GM12873 (cell line): ENCODE data around the gene GABRB3.

Source experiments
- TF ChIP-seq, protein P1 (sequence below): IDR thresholded peaks from 2 replicates; pipeline ENCODE4 v1.5.1; 2012; ENCODE audit warnings: low read depth, mild to moderate bottlenecking, moderate library complexity, low read length, control low read depth; ENCODE audit not compliant: insufficient read depth; ENCODE audit errors: missing control alignments

The GABRB3 gene

DNA sequence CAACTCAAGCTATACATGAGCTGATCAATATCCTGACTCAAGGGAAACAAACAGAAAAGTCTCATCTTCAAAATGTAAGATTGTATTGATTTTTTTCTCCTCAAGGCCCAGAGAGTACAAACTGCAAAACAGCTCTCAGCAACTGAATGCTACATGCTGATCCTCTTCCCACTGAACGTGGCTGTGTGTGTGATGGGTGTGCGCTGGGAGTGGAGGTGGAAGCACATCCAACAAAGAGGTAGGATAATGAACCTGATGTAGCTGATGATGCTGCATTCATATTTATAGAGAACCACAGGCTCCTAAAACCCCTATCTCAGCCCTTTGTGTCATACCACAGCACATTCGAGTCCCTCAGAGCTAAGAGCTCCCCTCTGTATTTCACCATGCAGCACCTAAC, 56.8 kb downstream of the GABRB3 start:
- TF ChIP-seq, protein P1, sequence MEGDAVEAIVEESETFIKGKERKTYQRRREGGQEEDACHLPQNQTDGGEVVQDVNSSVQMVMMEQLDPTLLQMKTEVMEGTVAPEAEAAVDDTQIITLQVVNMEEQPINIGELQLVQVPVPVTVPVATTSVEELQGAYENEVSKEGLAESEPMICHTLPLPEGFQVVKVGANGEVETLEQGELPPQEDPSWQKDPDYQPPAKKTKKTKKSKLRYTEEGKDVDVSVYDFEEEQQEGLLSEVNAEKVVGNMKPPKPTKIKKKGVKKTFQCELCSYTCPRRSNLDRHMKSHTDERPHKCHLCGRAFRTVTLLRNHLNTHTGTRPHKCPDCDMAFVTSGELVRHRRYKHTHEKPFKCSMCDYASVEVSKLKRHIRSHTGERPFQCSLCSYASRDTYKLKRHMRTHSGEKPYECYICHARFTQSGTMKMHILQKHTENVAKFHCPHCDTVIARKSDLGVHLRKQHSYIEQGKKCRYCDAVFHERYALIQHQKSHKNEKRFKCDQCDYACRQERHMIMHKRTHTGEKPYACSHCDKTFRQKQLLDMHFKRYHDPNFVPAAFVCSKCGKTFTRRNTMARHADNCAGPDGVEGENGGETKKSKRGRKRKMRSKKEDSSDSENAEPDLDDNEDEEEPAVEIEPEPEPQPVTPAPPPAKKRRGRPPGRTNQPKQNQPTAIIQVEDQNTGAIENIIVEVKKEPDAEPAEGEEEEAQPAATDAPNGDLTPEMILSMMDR = no peak

DNA sequence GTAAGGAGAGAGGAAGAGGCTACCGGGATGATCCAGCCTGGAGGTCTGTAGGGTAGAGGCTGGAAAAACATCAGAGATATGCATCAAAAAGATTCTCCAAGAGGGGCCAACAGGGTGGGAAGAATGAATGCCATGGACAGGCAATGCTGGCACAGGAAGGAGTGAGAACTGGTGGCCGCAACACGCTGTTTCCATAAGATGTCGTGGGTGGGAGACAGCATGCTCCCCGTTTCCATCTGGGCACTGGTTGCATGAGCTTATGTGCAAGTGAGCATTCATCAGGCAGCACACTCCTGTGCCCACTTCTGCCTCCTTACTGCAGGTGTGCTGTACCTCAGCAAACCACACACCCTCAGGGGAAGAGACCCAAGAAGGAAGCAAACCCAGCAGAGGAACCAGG, 59.4 kb downstream of the GABRB3 start:
- TF ChIP-seq, protein P1 = no peak

DNA sequence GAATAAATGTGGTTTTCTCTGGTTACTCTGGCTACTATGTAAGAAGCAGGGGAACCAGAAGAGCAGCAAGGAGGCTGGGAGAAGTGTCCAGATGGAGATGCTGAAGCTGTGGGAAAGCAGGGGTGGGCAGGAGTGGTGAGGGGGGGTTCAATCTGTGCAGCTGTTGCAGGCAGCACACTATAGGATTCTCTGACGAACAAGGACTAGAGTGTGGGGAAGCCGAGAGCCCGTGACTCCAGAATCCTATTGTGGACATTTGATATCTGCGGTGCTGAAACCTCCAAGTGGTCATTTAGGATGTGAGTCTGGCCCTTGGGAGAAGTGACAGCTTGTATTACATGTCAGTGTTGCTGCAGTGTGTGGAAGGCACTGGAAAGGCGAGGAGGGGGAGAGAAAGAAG, 60.5 kb downstream of the GABRB3 start:
- TF ChIP-seq, protein P1 = no peak

DNA sequence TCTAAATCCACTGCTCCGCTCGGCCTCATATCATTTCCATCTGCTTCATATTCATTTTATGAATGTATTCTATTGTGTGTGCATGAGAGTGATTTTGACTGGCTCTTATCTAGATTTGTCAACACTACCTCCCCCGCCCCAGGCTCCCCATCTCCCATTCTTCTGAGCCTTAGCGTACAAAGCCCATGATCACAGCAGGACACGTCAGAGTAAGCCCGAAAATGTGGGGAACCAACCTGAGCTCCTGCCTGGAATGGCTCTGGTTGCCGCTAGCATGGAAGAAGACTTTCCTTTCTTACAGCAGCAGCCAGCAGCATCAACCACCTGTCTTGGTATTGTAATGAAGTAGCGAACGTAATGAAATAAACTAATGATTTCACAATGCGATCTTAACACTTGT, 61.4 kb downstream of the GABRB3 start:
- TF ChIP-seq, protein P1 = no peak

DNA sequence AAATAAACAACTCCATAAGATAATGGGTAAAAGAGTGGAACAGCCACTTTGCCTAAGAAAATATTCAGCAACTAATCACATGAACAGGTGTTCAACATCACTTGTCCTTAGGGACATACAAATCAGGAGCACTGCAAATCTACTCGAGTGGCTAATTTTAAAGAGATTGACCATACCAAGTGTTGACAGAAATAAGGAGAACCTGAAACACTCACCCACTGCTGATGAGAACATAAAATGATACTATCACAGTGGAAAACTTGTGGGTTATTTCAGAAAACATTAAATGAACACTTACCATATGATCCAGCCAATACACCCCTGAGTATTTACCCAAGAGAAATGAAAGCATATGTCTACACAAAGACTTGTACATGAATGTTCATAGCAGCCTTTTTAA, 70.5 kb downstream of the GABRB3 start:
- TF ChIP-seq, protein P1 = no peak

DNA sequence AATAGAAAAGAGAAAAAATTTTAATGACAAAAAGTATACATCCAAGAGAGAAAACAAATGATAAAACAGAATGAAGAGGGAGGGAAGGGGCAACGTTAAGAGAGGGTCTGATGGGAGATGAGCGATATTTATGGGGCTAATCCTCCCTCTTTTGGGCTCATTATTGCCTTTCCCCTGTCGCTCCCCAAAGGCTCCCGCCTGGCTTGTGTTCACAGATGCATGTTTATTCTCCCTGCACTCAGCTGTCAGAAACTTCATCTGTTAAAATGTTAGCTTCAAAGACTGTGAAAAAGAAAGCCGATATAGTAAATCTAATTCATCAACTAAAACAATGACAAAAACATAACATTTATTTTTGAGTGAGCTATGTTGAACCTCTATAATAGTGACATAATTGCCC, 74.3 kb downstream of the GABRB3 start:
- TF ChIP-seq, protein P1 = no peak

DNA sequence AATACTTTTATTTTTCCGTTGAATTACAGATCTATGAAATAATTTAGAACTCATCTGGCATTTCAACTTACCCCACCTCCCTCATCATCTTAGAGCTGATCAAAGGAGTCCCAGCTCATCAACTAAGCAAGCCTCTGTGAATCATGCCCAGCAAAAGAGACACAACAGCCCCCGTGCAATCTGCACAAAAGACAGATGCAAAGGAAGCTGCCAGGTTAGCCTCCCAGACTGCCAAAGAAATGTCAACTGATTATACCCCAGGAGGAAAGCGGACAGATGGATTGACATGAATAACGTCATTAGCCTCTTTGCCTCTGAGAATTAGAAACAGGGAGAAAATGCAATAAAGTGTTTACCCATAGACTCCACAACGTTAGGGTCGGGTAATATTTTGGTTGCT, 75.0 kb downstream of the GABRB3 start:
- TF ChIP-seq, protein P1 = no peak
